Immature natural killer cell (primary cell): ENCODE data around the gene RPS6KA1. TPM values are rescaled to one million over a fixed set of nuclear protein-coding genes. Genes with fewer than 3 reads are reported as not detected.
A peak's percentile ranks its signal among the peaks of the same experiment; 100 is the strongest.

Experiments used
- DNase-seq, 3 donors: peaks; one replicate each; pipeline ENCODE4 v3.0.0; 2022; ENCODE audit warnings: mixed read lengths in 1 of 3
- H3K27ac Mint-ChIP-seq, 6 donors: one replicate each; pipeline ENCODE4 v1.8.0; 2020; ENCODE audit warnings: mixed read lengths in 6 of 6, mild to moderate bottlenecking in 5 of 6, inconsistent platforms in 4 of 6, moderate library complexity in 3 of 6
- H3K27me3 Mint-ChIP-seq, 3 donors: one replicate each; pipeline ENCODE4 v1.8.0; 2020 to 2021; ENCODE audit warnings: low read depth in 3 of 3, mild to moderate bottlenecking in 3 of 3, mixed read lengths in 3 of 3, moderate library complexity in 3 of 3, inconsistent platforms in 1 of 3
- H3K36me3 Mint-ChIP-seq, 3 donors: one replicate each; pipeline ENCODE4 v1.8.0; 2020; ENCODE audit warnings: mixed read lengths in 3 of 3, inconsistent platforms in 2 of 3, mild to moderate bottlenecking in 2 of 3
- H3K4me1 Mint-ChIP-seq, 2 donors: one replicate each; pipeline ENCODE4 v1.8.0; 2020; ENCODE audit warnings: inconsistent platforms in 2 of 2, mild to moderate bottlenecking in 2 of 2, mixed read lengths in 2 of 2, moderate library complexity in 1 of 2
- H3K4me3 Mint-ChIP-seq, 5 donors: one replicate each; pipeline ENCODE4 v1.8.0; 2020; ENCODE audit warnings: mild to moderate bottlenecking in 5 of 5, mixed read lengths in 5 of 5, inconsistent platforms in 3 of 5, moderate library complexity in 3 of 5
- H3K9me3 Mint-ChIP-seq, 6 donors: one replicate each; pipeline ENCODE4 v1.8.0; 2020; ENCODE audit warnings: mild to moderate bottlenecking in 6 of 6, mixed read lengths in 6 of 6, inconsistent platforms in 4 of 6, moderate library complexity in 3 of 6
- polyA plus RNA-seq, 3 donors: library from polyadenylated mRNA; unstranded; fragments of 300-500 nt; fragmentation: Illumina TruSeq; gene quantifications; one replicate each; pipeline ENCODE4 v1.2.3, GENCODE V29; 2021

Gene RPS6KA1
- polyA plus RNA-seq, 3 donors from 2014 or later, result 292 to 371 (median 349) TPM

- Mint-ChIP-seq H3K36me3 (no peaks in the 10 kb centered on the region), H3K4me3 (peak overlapping the region in 1 of 5 donors; percentile 21), H3K9me3 (no peaks in the 10 kb centered on the region), H3K27ac (peak overlapping the region; percentile 52 to 87 (median 76)), H3K27me3 (peaks cover 5 to 17% (median 8%) of the 10 kb centered on the region in 3 donors), H3K4me1 (peaks cover 73 to 80% of the 10 kb centered on the region in 2 donors)
- DNase-seq, result peak; percentile 34 to 54 (median 45)
Observed at GRCh38 chr1:26538480-26539412, 9.2 kb downstream of the RPS6KA1 start.

- no peak for DNase-seq
- H3K27ac Mint-ChIP-seq, result peak overlapping the region; percentile 73 to 100 (median 88)
- H3K36me3 Mint-ChIP-seq, result no peaks in the 10 kb centered on the region
- peak overlapping the region in 2 of 5 donors; percentile 10 to 55 for H3K4me3 Mint-ChIP-seq
- peaks cover 74 to 80% of the 10 kb centered on the region in 2 donors for H3K4me1 Mint-ChIP-seq
- H3K9me3 Mint-ChIP-seq, result no peaks in the 10 kb centered on the region
- H3K27me3 Mint-ChIP-seq, result peaks cover 5 to 17% (median 10%) of the 10 kb centered on the region in 3 donors
Observed at GRCh38 chr1:26539722-26540121, 10.2 kb downstream of the RPS6KA1 start.

GRCh38 chr1:26540351-26540750 lies 10.8 kb downstream of the RPS6KA1 start:
- Mint-ChIP-seq H3K27me3 (peaks cover 9 to 15% (median 12%) of the 10 kb centered on the region in 3 donors), H3K4me3 (peak overlapping the region in 4 of 5 donors; percentile 18 to 62 (median 50)), H3K4me1 (peaks cover 74 to 80% of the 10 kb centered on the region in 2 donors), H3K9me3 (no peaks in the 10 kb centered on the region), H3K36me3 (no peaks in the 10 kb centered on the region), H3K27ac (peak overlapping the region; percentile 73 to 100 (median 88))
- peak; percentile 41 to 49 (median 46) for DNase-seq

GRCh38 chr1:26541431-26541815 lies 11.9 kb downstream of the RPS6KA1 start:
- H3K27me3 Mint-ChIP-seq, result peaks cover 12 to 18% (median 16%) of the 10 kb centered on the region in 3 donors
- no peaks in the 10 kb centered on the region for H3K9me3 Mint-ChIP-seq
- DNase-seq, result no peak
- no peaks in the 10 kb centered on the region for H3K36me3 Mint-ChIP-seq
- H3K4me1 Mint-ChIP-seq, result peaks cover 82 to 85% of the 10 kb centered on the region in 2 donors
- H3K27ac Mint-ChIP-seq, result peak overlapping the region; percentile 96 to 100 (median 99)
- peak overlapping the region; percentile 66 to 85 (median 81) for H3K4me3 Mint-ChIP-seq

GRCh38 chr1:26541816-26542711 lies 12.5 kb downstream of the RPS6KA1 start:
- Mint-ChIP-seq H3K27me3 (peaks cover 12 to 18% (median 16%) of the 10 kb centered on the region in 3 donors), H3K9me3 (no peaks in the 10 kb centered on the region)

GRCh38 chr1:26542771-26543451 lies 13.3 kb downstream of the RPS6KA1 start:
- H3K27me3 Mint-ChIP-seq, result peaks cover 12 to 19% (median 18%) of the 10 kb centered on the region in 3 donors
- peak overlapping the region; percentile 96 to 100 (median 99) for H3K27ac Mint-ChIP-seq
- no peaks in the 10 kb centered on the region for H3K9me3 Mint-ChIP-seq
- DNase-seq, result no peak
- H3K36me3 Mint-ChIP-seq, result peaks cover 0 to 8% (median 0%) of the 10 kb centered on the region in 3 donors
- peaks cover 91 to 93% of the 10 kb centered on the region in 2 donors for H3K4me1 Mint-ChIP-seq
- peak overlapping the region; percentile 66 to 85 (median 81) for H3K4me3 Mint-ChIP-seq

More at GRCh38 chr1:26541816-26542711, 12.5 kb downstream of the RPS6KA1 start:
- Mint-ChIP-seq H3K27ac (peak overlapping the region; percentile 96 to 100 (median 99)), H3K4me3 (peak overlapping the region; percentile 66 to 85 (median 81)), H3K36me3 (no peaks in the 10 kb centered on the region), H3K4me1 (peaks cover 88 to 91% of the 10 kb centered on the region in 2 donors)
- peak; percentile 88 to 92 (median 89) for DNase-seq

- no peaks in the 10 kb centered on the region for H3K9me3 Mint-ChIP-seq
- DNase-seq, result no peak
- peak overlapping the region; percentile 96 to 100 (median 99) for H3K27ac Mint-ChIP-seq
- peak overlapping the region; percentile 66 to 85 (median 81) for H3K4me3 Mint-ChIP-seq
- H3K4me1 Mint-ChIP-seq, result peaks cover 91 to 93% of the 10 kb centered on the region in 2 donors
- H3K27me3 Mint-ChIP-seq, result peaks cover 12 to 19% (median 16%) of the 10 kb centered on the region in 3 donors
- peaks cover 0 to 12% (median 0%) of the 10 kb centered on the region in 3 donors for H3K36me3 Mint-ChIP-seq
Observed at GRCh38 chr1:26543462-26543861, 13.9 kb downstream of the RPS6KA1 start.

GRCh38 chr1:26544126-26544525 lies 14.6 kb downstream of the RPS6KA1 start:
- DNase-seq, result no peak
- Mint-ChIP-seq H3K4me3 (peak overlapping the region; percentile 44 to 90 (median 66)), H3K36me3 (peaks cover 4 to 16% (median 5%) of the 10 kb centered on the region in 3 donors), H3K4me1 (peaks cover 90 to 91% of the 10 kb centered on the region in 2 donors), H3K27ac (peak overlapping the region; percentile 96 to 100 (median 99)), H3K27me3 (peaks cover 12 to 19% (median 16%) of the 10 kb centered on the region in 3 donors), H3K9me3 (no peaks in the 10 kb centered on the region)

GRCh38 chr1:26545969-26546323 lies 16.4 kb downstream of the RPS6KA1 start:
- H3K9me3 Mint-ChIP-seq, result no peaks in the 10 kb centered on the region
- H3K4me3 Mint-ChIP-seq, result peak overlapping the region; percentile 87 to 93 (median 89)
- no peak for DNase-seq
- H3K36me3 Mint-ChIP-seq, result peaks cover 4 to 16% (median 5%) of the 10 kb centered on the region in 3 donors
- peaks cover 76 to 77% of the 10 kb centered on the region in 2 donors for H3K4me1 Mint-ChIP-seq
- peaks cover 12 to 20% (median 16%) of the 10 kb centered on the region in 3 donors for H3K27me3 Mint-ChIP-seq
- H3K27ac Mint-ChIP-seq, result peak overlapping the region; percentile 96 to 100 (median 99)

- no peaks in the 10 kb centered on the region for H3K9me3 Mint-ChIP-seq
- peak overlapping the region; percentile 96 to 100 (median 99) for H3K27ac Mint-ChIP-seq
- no peak for DNase-seq
- H3K4me3 Mint-ChIP-seq, result peak overlapping the region; percentile 87 to 93 (median 89)
- H3K36me3 Mint-ChIP-seq, result peaks cover 4 to 19% (median 5%) of the 10 kb centered on the region in 3 donors
- peaks cover 12 to 22% (median 16%) of the 10 kb centered on the region in 3 donors for H3K27me3 Mint-ChIP-seq
- peaks cover 74 to 77% of the 10 kb centered on the region in 2 donors for H3K4me1 Mint-ChIP-seq
Observed at GRCh38 chr1:26546375-26546774, 16.8 kb downstream of the RPS6KA1 start.

GRCh38 chr1:26546819-26547218 lies 17.3 kb downstream of the RPS6KA1 start:
- Mint-ChIP-seq H3K27ac (peak overlapping the region; percentile 96 to 100 (median 99)), H3K9me3 (no peaks in the 10 kb centered on the region), H3K4me1 (peaks cover 69 to 73% of the 10 kb centered on the region in 2 donors), H3K27me3 (peaks cover 9 to 20% (median 14%) of the 10 kb centered on the region in 3 donors), H3K36me3 (peaks cover 4 to 21% (median 5%) of the 10 kb centered on the region in 3 donors), H3K4me3 (peak overlapping the region; percentile 87 to 93 (median 89))
- no peak for DNase-seq

- H3K4me3 Mint-ChIP-seq, result peak overlapping the region in 4 of 5 donors; percentile 5 to 30 (median 20)
- H3K27ac Mint-ChIP-seq, result peak overlapping the region in 5 of 6 donors; percentile 51 to 99 (median 82)
- peaks cover 9 to 30% (median 12%) of the 10 kb centered on the region in 3 donors for H3K36me3 Mint-ChIP-seq
- peaks cover 61 to 66% of the 10 kb centered on the region in 2 donors for H3K4me1 Mint-ChIP-seq
- peaks cover 4 to 17% (median 7%) of the 10 kb centered on the region in 3 donors for H3K27me3 Mint-ChIP-seq
- DNase-seq, result no peak
- no peaks in the 10 kb centered on the region for H3K9me3 Mint-ChIP-seq
Observed at GRCh38 chr1:26548841-26549240, 19.3 kb downstream of the RPS6KA1 start.
